AG09309 (cell line): ENCODE data around the gene TMEM132C.

Experiments used
- DNase-seq: peaks from one replicate; pipeline ENCODE4 v3.0.0-alpha.2; 2010; ENCODE audit warnings: low read depth
- H3K4me3 ChIP-seq: 2 replicates; pipeline ENCODE4 v1.5.1; 2011; ENCODE audit warnings: mild to moderate bottlenecking, low read depth, low read length, moderate library complexity; ENCODE audit not compliant: control insufficient read depth
- TF ChIP-seq, protein P1 (sequence below): IDR thresholded peaks from 2 replicates; pipeline ENCODE4 v1.5.1; 2011; ENCODE audit warnings: mild to moderate bottlenecking, low read depth, low read length, inconsistent platforms; ENCODE audit not compliant: insufficient read depth, control insufficient read depth; ENCODE audit errors: missing control alignments

Gene TMEM132C

DNA sequence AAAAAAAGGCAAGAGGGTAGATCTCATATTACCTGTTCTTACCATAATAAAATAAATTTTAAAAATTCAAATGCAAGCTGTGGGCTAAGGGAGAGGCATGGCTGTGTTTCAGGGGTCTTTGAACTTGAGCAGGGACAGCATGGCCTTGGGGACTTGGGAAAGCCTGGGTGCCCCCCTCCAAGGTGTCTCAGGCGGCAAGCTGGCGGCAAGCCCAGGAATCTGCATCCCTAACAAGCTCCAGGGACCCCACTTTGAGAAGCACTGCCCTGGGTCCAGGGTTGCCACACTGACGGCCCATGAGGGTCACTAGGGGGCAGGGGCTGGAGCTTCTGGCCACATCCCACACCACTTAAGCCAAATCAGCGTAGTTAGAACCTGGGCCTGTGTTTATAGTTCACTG lies 363.0 kb downstream of the TMEM132C start:
- no peak for DNase-seq

DNA sequence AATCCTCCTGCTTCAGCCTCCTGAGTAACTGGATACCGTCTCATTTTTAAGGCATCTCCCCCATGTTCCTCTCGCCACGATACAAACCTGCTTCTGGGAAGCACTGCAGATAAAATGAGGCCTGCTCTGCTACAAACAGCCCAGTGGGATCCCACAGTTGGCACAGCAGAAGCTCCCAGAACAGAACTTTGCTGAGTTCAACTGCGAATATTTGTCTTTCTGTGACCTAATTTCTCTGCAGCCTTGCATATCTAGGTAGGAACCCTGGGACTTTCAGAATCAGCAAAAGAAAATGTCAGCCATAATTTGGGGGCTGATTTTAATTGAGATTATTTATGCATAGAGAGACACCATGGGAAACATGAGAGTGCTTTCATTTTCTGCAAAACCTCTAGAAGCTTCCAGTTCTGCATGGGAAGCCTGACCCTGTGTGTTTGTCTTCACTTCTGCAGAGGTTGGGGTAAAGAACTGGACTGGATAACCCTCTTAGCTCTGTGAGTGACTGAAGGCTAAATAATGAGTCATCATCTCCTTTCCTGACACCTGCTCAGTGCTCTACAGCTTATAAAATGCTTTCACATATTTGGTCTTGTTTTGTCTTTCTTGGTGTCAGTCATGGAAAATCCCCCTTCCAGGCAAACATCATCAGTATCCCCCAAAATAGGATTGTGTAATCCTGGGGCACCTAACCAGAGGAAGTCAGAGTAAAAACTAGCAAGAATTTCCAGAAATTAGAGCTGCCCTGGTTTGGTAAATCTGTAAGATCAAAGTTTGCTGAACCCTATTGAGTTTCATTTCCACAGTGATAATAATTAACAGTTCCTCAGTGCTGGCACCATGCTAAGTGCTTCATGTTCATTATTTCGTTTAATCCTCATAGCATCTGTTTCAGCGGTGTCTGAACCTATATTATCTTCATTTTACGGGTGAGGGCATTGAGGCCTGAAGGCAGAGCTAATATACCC lies 371.0 kb downstream of the TMEM132C start:
- no peak for DNase-seq
- TF ChIP-seq, protein P1, sequence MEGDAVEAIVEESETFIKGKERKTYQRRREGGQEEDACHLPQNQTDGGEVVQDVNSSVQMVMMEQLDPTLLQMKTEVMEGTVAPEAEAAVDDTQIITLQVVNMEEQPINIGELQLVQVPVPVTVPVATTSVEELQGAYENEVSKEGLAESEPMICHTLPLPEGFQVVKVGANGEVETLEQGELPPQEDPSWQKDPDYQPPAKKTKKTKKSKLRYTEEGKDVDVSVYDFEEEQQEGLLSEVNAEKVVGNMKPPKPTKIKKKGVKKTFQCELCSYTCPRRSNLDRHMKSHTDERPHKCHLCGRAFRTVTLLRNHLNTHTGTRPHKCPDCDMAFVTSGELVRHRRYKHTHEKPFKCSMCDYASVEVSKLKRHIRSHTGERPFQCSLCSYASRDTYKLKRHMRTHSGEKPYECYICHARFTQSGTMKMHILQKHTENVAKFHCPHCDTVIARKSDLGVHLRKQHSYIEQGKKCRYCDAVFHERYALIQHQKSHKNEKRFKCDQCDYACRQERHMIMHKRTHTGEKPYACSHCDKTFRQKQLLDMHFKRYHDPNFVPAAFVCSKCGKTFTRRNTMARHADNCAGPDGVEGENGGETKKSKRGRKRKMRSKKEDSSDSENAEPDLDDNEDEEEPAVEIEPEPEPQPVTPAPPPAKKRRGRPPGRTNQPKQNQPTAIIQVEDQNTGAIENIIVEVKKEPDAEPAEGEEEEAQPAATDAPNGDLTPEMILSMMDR = no peak
- no peak overlapping the region for H3K4me3 ChIP-seq

More for the DNA sequence above, 363.0 kb downstream of the TMEM132C start:
- TF ChIP-seq, protein P1 = no peak
- no peak overlapping the region for H3K4me3 ChIP-seq

DNA sequence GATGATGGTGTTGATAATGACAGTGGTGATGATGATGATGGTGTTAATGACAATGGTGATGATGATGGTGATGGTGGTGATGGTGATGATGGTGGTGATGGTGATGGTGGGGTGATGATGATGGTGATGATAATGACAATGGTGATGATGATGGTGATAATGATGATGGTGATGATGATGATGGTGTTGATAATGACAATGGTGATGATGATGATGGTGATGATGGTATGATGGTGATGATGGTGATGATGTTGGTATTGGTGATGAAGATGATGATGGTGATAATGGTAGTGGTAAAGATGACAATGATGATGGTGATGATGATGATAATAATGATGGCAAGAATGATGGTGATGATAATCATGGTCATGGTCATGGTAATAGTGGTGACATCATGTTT lies 372.1 kb downstream of the TMEM132C start:
- no peak overlapping the region for H3K4me3 ChIP-seq
- no peak for DNase-seq
- TF ChIP-seq, protein P1 = no peak

DNA sequence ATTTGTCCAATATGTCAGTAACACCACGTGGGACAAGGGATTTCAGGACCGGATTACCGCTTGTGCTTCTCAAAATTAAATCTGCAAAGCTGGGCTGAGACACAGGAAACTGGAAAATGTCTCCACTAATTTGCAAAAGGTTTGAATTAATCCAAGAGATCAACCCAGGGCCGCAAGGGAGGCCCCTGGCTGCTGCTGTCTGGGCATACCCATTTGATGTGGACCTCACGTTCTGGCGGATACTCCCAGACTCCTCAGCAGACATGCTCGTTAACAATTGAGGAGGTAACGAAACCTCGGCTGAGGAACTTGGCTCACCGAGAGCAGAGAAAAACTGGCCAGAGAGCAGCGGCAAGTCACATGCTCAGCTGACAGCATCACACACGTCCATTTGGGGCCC lies 376.2 kb downstream of the TMEM132C start:
- no peak for DNase-seq

DNA sequence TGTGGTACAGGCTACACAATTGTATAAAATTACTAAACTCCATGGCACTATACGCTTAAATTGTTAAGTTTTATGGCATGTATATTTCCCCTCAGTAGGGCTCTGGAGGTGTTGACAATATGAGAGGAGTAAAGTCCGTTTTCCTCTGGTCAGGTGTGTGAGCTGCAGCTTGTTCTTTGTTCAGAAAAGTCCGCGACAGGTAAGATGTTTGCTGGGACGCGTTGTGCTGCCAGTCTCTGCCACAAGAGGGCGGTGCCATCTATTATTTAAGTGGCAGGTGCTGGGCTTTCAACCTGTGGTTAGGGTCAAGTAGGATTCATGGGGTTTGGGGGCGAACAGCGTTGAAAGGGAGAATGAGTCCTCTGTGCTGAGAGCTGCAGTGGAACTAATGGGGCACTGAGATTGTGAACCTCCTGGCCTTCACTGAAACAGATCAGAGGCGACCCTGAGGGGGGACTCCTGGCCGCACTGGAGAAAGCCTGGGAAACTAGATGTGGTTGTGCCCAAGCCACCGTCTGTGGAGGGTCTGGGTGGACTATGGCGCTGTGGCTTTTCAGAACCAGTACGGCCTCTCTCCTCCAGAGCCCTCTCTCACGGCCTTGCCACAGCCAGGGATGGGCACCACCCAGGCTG lies 377.8 kb downstream of the TMEM132C start:
- DNase-seq = no peak
- TF ChIP-seq, protein P1 = peak; percentile 25
- no peak overlapping the region for H3K4me3 ChIP-seq

More for the DNA sequence above, 376.2 kb downstream of the TMEM132C start:
- TF ChIP-seq, protein P1 = no peak
- no peak overlapping the region for H3K4me3 ChIP-seq

DNA sequence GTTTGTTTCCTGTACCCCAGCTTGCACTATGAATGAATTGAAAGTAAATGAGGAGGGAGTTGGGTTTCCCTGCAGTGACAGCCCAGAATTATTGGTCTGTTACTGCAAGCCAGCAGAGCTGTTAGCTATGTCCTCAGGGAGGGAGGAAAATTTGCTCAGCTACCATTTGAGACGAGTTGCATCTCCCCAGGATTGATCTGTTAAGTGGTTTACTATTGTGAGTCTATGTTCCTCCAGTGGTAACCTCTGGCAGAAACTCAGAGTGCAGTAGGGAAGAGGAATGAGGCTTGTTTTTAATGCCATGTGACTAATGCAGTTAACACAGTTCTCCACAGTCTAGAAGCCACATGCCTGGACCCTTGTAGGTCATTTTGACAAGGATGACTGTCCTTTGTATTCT lies 382.9 kb downstream of the TMEM132C start:
- H3K4me3 ChIP-seq = no peak overlapping the region
- TF ChIP-seq, protein P1 = no peak
- DNase-seq = no peak
